GM19035 (cell line): ENCODE data around the gene TSSK1B.
"Not testable (repeated sequence)": the region's sequence is repeated elsewhere in the genome, so short reads cannot be mapped to it uniquely, and the experiment has no call there.

ENCODE experiments used
- ATAC-seq: cut with Tn5 transposase; IDR thresholded peaks from one replicate; pipeline ENCODE4 v1.9.1; 2021; ENCODE audit not compliant: unreplicated experiment

The TSSK1B gene, protein sequence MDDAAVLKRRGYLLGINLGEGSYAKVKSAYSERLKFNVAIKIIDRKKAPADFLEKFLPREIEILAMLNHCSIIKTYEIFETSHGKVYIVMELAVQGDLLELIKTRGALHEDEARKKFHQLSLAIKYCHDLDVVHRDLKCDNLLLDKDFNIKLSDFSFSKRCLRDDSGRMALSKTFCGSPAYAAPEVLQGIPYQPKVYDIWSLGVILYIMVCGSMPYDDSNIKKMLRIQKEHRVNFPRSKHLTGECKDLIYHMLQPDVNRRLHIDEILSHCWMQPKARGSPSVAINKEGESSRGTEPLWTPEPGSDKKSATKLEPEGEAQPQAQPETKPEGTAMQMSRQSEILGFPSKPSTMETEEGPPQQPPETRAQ

DNA sequence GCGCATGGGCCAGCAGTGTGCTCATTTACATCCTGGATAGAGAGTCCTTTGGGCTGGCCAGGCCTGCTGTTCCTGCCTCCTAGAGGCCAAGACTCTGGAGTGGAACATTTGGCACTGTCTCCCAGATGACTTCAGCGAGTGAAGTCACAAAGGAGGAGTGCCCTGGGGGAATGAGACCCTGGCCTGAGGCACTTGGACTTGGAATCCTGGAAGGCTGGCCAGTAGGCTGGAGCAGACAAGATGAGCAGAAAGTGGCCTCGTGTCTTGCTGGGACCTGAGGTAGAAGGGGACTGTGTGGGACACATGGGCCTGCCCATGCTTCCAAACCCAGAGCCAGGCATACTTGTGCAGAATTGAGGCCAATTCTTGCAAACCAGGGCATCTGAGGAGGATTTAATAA is at the start of gene TSSK1B:
TSSK1B (minus strand) TSS at position 101 of the 400 bp plus-strand sequence. CDS start 150 bp downstream, outside the sequence.
- no peak for ATAC-seq

DNA sequence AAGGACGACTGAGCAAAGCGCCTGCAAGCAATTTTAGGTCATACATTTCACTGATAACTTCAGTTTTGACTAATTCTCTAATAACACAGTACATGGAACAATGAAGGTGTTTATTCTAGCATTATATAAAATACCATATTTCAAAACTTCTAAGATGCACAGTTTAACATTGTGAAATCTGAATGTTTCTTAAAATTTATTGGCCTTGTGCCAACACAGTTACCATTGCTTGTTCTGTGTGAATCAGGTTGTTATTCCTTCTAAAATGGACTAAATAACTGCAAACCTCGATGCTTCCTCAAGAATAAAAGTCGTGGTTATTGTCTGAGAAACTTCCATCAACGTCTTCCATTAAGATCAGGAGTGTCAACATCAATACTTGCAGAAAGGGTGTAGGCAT is 45.5 kb upstream of the TSSK1B start:
- no peak for ATAC-seq

DNA sequence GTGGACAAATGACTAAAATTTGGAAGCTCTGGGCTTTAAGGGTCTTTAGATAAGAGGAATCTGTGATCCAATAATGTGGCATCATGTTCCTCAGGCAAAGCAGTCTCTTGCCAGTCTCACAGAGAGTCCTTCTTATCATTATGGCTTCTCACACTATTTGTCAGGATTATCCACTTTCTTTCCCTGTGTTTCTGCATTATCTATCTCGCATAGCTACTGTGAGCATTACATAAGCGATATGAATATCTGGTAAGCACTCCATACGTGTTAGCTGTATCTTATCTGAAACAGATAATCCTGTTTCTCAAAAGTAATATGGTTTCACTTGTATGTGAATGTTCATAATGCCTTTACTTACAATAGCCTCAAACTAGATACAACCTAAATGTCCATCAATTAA is 43.9 kb upstream of the TSSK1B start:
- no peak for ATAC-seq

DNA sequence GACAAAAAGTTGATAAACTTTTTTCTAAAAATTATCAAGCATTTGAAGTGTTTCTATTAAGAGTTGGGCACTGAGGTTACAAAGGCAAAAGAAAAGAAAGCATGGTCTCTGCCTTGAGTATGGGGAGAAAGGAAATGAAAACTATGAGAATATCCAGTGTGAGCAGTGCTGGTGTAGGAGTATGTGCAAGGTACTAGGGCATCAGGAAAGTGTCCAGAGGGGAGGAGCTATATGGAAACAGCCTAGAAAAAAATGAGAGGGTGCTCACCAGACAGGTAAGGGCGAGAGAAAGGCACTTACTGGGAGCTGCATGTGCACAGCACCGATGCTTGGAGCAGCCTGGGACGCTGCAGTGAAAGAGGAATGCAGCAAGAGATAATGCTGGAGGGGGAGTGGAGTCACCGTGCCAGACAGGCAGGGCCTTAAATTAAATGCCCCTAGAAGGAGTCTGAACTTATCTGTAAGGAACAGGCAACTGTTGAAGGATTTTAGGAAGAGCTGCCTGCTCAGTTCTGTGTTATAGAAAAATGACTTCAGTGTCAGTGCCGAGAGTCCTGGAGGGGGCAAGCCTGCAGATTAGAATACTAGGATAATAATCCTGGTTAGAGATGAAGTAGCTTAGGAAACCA is 39.4 kb upstream of the TSSK1B start:
- ATAC-seq = no peak

DNA sequence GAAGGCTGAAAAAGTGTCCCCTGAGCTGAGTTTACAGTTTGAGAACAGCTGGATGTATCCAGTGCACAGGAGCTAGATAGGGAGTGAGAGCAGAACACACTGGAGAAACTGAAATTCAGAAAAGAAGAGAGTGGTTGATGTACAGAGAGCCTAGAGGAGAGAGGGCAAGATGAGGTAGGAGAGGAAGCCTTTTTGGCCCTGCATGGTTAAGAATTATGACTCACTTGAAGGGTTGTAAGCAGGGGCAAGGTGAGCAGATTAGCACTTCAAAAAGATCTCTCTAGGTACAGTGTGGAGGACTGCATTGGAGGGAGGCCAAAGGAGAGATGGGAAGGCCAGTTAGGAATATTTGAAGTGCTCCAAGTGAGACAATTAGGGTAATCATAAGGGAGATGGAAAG is 28.2 kb upstream of the TSSK1B start:
- no peak for ATAC-seq

DNA sequence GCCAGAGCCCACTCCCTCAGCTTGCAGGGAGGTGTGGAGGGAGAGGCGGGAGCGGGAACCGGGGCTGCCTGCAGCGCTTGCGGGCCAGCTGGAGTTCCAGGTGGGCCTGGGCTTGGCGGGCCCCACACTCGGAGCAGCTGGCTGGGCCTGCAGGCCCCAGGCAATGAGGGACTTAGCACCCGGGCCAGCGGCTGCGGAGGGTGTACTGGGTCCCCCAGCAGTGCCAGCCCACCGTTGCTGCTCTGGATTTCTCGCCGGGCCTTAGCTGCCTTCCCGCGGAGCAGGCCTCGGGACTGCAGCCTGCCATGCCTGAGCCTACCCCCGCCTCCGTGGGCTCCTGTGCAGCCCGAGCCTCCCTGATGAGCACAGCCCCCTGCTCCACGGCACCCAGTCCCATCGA is 22.3 kb upstream of the TSSK1B start:
- not testable (repeated sequence) for ATAC-seq

DNA sequence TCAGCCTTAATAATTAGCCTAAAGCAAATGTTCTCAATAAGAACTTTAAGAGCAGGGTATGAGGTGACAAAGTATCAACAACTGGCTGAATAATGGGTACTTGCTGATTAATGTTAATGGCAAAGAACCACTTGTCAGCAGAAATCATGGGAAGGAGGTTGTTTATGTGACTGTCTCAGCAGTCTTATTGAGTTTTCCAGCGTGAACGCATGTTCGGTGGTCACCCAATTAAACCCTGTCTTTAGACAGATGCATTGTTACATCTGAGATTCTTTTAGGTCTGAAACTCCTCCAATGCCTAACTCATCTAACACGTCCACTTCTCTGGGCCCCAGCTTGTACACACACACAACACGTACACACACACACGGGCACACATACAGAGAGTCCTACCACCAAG is 18.2 kb upstream of the TSSK1B start:
- ATAC-seq = no peak

DNA sequence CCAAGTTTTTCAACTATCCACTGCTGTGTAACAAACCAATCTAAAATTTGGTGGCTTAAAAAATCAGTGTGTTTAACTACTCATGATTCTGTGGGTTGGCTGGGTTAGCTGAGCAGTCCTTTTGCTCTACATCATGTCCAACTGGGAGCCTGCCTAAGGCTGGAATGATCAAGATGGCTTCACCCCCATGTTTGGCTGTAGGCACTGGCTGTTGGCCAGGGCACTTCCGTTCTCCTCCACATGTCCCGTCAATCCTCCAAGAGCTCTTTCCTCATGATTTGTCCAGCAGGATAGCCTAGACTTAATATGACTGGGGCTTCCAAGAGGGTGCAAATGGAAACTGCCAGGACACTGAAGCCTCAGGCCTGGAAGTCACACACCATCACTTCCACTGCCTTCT is 17.0 kb upstream of the TSSK1B start:
- ATAC-seq = no peak

DNA sequence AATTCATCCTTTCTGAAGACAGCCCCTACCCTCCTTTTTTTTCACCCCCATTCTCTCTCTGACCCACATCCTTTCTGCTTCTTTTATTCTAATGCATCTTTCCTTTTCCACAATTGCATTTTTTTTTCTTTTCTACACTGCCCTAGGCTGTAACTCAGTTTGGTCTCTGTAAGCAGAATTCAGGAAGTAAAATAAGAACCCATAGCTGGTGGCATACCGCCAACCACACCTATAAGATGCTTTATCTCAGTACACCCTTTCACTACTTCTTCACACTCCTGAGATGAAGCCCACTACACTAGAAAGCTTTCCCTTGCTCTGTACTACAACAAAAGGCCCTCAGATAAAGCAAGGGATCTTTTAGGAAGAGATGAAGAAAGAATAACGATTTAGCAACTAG is 16.1 kb upstream of the TSSK1B start:
- no peak for ATAC-seq

DNA sequence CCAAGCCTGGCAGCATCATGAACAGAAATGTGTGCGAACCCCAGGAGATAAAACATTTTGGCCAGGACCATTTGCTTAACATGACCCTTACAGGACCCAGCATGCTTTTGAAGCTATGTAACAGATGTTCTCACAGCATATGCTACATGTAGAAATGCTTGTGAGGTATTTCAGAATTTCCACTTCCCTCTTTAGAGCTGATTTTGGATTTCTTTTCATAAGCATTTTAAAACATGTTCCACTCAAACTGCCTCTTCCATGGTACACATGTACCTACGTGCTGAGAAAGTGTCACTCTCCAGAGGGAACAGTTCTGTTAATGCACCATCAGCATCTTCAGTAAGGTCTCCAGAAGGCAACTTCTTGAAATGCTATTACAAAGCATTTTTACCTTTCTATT is 15.7 kb upstream of the TSSK1B start:
- ATAC-seq = no peak

DNA sequence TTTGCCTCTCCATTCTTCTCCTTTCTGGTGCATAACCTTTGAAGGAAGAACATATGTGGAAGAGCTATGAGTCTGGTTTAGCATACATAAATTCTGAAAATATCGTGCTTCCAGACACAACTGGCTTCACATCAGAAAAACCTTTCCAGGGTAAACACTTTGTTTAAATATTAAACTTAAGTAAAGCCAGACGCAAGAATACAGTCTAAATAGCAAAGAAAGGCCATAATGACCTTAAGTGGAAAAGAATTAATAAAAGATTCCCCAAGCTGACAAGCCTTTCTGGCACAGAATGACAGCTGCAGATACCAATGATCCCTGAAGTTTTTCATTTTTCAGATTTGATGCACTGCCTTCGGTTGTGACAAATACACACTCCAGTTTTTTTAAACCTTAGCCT is 13.5 kb upstream of the TSSK1B start:
- no peak for ATAC-seq

DNA sequence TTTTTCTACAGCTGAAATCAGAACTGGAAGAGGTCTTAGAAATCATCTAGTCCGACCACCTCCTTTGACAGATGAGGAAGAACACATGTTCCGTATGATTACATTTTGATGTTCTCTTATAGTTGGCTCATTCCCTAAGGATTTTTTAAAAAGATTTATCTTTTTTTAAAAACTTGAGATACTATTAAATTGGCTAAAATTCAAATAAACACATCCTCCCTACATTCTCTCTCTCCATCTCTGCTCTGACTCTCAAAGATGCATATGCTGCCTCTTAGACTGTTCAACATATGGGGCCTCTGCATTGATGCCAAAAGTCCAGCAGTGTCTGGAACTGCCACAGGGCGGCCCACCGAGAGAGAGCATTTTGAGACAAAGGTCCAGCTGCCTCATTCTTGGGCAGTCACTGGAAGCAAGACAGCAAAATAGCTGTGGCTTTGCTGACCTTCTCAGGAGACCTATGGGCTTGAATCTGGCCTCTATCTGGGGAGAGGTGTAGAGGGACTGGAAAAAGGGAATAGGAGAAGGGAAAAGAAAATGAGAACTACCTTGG is 12.8 kb upstream of the TSSK1B start:
- ATAC-seq = no peak

DNA sequence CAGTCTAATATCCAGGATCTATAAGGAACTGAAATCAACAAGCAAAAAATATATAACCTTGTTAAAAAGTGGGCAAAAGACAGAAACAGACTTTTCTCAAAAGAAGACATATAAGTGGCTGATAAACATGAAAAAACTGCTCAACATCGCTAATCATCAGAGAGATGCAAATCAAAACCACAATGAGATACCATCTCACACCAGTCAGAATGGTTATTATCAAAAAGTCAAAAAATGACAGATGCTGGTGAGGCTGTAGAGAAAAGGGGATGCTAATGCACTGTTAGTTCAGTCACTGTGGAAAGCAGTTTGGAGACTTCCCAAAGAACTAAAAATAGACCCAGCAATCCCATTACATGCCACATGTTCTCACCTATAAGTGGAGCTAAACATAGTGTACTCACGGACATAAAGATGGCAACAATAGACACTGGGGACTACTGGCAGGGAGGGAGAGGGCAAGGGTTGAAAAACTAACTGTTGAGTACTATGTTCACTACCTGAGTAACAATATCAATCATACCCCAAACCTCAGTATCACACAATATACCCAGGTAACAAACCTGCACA is 11.7 kb upstream of the TSSK1B start:
- no peak for ATAC-seq

DNA sequence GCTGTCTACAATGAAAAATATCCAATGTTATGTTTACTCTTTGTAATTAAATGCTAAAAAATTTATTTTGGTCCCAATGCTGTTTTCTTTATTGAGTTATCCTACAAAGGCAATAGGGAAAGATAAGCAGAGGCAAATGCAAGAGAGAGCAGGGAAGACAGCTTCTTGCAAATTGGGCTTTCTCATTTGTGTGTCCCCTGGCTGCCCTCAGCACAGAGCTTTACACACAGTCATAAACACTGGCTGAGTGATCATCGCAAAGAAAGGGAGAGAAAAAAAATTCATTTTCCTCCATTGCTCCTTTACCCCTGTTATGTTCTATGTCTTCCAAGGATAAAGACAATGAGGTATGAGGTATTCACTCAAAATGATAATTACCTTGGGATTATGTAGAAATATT is 2.3 kb upstream of the TSSK1B start:
- no peak for ATAC-seq

DNA sequence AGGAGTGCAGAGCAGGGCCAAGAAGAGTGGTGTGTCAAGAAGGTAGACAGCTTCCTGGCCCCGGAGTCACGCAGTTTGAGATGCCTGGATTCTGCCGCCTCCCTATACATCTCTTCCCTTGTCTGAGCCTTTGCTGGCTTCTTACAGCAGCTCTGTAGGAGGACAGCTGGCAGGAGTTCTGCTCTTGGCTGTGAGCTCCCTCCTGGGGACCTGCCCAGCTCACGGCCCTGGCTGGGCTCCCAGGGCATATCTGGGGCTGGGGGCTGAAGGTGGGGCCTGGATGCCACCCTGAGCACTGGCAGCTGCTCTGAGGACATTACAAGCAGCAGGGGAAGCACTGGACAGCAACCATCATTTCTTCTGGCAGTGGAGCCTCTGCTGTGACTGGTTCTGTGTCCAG is 786 bp upstream of the TSSK1B start:
- ATAC-seq = no peak

DNA sequence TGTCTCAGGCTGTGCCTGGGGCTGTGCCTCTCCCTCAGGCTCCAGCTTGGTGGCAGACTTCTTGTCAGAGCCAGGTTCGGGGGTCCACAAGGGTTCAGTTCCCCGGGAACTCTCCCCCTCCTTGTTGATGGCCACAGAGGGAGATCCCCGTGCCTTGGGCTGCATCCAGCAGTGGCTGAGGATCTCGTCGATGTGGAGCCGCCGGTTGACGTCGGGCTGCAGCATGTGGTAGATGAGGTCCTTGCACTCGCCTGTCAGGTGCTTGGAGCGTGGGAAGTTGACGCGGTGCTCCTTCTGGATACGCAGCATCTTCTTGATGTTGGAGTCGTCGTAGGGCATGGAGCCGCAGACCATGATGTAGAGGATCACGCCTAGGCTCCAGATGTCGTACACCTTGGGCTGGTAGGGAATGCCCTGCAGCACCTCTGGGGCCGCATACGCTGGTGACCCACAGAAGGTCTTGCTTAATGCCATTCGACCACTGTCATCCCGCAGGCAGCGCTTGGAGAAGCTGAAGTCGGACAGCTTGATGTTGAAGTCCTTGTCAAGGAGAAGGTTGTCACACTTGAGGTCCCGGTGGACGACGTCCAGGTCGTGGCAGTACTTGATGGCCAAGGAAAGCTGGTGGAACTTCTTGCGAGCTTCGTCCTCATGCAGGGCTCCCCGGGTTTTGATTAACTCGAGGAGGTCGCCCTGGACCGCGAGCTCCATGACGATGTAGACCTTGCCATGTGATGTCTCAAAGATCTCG is 752 bp downstream of the TSSK1B start:
- no peak for ATAC-seq

DNA sequence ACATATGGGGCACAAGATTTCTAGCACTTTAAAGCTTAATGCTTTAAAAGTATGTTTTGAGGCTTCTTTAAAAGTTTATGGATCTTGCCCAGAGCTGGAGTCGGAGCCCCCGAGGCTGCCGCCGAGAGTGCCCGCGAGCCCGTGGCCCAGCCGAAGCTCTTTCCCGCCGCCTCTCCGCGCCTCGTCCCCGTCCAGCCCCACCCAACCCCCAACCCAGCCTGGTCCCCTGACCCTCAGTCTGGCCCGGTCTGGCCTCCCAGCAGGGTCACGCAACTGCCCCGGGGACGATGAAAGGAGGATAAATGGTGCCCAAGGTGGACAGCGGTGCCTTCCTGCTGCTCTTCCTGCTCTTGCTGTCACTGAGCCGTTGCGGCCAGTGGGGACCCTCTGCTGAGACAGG is 1.7 kb downstream of the TSSK1B start:
- no peak for ATAC-seq

DNA sequence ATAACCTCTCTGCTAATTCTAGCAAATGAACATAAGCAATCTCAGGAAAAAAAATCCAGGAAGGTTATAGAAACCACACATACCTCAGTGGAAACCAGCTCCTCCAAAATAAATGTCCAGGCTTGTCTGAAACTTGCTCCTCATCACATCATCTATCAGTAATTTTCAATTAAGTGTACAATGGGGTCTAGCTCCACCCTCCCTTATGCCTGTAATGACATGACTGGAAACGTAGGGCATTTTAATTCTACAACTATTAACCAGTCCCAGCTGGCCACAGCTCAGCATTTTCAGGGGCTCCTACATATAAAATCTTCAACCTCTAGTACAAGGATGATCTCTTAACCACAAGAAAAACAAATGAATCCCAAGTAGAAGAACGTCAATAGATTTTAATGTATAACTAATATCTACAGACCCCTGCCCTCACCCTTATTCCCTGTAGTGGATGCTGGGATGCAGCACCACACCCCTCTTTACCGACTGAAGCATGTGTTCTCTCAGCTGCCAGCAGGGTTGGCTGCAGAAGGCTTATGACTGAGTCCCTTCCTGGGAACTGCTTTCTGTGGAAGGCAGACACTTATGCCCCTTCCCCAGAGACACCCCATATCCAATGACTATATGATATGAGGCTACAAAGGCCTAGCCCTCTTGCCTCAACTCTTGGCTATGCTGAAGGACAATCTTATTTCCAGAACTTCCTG is 6.8 kb downstream of the TSSK1B start:
- ATAC-seq = no peak

DNA sequence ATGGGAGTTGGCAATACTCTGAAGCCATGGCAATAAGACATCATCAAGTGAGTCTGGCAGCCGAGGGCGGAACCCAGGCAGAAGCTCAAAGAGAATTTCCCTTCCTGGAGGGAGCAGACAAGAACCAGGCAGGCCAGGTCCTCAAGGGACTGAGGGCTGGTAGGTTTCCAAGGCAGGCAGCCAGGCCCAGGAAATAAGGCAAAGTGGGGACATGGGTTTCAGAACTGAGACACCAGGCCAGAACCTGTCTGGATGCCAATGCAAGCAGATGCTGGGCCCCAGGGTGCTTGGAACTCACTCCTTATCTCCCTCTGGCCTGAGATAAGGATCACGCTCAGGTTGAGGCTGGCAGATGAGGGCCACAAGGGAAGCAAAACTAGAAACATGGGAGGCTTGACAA is 8.9 kb downstream of the TSSK1B start:
- no peak for ATAC-seq

DNA sequence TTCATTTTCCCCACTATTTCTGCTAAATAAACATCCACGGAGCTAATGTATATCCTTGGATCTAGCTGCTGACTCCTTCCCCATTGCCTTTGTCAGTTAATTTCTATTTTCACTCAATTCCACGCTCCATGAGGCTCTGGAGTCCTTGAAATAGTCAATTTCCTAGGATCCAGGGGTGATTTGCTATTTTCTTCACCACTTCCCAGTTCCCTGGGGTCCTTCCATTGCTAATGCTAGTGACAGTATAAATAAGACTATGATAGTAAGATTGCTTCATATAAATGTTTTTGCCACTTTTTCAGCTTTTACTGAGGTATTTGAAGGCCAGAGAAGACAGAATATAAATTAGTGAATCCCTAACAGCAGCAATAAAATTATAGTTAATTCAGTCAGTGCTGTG is 13.1 kb downstream of the TSSK1B start:
- no peak for ATAC-seq

DNA sequence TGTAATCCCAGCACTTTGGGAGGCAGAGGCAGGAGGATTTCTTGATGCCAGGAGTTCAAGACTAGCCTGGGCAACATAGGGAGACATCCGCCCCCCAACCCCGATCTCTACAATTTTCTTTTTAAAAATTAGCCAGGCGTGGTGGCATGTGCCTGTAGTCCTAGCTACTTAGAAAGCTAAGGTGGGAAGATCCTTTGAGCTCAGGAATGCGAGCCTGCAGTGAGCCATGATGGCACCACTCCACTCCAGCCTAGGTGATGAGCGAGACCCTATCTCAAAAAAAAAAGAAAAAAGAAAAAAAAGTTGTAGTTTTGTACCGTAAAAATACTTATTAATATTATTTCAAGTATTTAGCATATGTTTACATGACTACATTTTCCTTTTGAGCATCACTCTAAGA is 29.3 kb downstream of the TSSK1B start:
- no peak for ATAC-seq
